Measurements from ENCODE around the gene RASGRF2.
"Not testable (repeated sequence)": the region's sequence is repeated elsewhere in the genome, so short reads cannot be mapped to it uniquely, and the experiment has no call there.

Gene RASGRF2

DNA sequence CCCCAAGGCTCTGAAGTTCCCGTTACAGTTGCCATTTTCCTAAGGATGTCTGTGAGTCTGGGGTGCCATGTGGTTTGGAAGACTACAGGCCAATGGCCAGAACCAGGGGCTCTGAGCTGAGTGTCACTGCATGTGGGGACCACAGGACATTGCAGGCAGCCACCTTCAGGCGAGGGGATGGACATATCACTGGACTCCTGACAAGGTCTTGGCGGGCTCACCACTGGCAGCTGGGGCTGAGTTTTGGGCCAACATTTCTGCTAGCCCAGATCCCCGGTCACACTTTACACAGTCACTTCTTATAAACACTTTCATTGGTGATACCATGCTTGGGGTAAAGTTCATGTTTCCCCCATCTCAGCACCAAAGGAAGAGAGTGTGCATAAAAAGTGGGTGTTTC is 109.8 kb downstream of the RASGRF2 start:
- no peak for DNase-seq (ENCODE audit: low spot score)

DNA sequence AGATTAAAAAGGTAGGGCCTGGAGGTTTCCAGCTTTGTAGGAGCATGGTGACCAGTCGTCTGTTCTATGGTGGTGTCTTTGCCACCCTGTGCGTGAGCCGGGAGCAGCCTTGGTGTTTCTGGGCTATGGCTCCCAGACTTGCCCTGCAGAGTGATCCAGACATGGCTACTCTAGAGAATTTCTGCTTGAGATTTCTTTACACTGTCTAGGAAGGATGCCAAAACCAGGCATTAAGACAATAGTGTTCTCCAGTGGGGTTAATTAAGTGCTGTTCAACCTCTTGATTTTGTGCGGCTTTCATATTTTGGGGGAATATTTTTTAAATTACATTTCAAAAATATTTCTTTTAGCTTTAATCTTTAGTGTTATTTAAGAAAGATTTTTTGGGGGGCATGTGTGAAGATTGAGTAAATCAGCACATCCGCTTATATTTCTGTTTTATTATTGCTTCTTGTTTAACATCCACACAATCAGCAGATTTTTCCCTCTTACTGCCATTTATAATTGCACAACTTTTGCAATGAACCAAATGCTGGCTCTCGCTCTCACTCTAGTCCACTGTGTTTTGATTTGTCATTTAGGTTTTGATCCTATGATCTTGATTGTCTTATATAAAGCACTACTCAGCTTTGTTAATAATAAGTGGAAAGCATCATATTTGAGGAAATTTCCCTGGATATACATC is 110.5 kb downstream of the RASGRF2 start:
- no peak for DNase-seq (ENCODE audit: low spot score)

DNA sequence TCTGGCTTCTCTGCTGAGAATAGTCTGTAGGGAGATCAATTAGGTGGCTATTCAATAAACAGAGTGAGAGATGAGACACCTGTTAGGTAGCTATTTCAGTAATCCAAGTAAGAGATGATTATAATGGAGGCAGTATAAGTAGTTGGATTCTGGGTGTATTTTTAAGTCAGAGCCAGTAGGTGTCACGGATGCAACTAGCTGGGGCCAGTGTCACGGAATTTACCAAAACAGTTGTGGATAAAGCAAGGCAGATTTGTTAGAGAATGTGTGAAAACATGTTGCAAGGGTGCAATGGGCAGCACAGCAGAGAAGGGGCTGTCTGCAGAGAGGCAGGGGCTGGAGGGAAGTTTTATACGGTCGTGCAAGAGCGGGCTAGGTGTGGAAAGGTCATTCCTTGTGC is 114.9 kb downstream of the RASGRF2 start:
- no peak for DNase-seq (ENCODE audit: low spot score)

- no peak for DNase-seq (ENCODE audit: low spot score)
These were observed 116.9 kb downstream of the RASGRF2 start for GRCh38 chr5:81077105-81077504.

- DNase-seq (ENCODE audit: low spot score), result no peak
These were observed 118.8 kb downstream of the RASGRF2 start for GRCh38 chr5:81078930-81079329.

GRCh38 chr5:81080809-81081460 is 120.8 kb downstream of the RASGRF2 start:
- DNase-seq (ENCODE audit: low spot score), result no peak

GRCh38 chr5:81081461-81081835 is 121.3 kb downstream of the RASGRF2 start:
- DNase-seq (ENCODE audit: low spot score), result no peak

- DNase-seq (ENCODE audit: low spot score), result no peak
These were observed 126.7 kb downstream of the RASGRF2 start for GRCh38 chr5:81086881-81087281.

- no peak for DNase-seq (ENCODE audit: low spot score)
These were observed 131.0 kb downstream of the RASGRF2 start for GRCh38 chr5:81091199-81091598.

GRCh38 chr5:81093536-81094196 is 133.5 kb downstream of the RASGRF2 start:
- no peak for DNase-seq (ENCODE audit: low spot score)

DNA sequence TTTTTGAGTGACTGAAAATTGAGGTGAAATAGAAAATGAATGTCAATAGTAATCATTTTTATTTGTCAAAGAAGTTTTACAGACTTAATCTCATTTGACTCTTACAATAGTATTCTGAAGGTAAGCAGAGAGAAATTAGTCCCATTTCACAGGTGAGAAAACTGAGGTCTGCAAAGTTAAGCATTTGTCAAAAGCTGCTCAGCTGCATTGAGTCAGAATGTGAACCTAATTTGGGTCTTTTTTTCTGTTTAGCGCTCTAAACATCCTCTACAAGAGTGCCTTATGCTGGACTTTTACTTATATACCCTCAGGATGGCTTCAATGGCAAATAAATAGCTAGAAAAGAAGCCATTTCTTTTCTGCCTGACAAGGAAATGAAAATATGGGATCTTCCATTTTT is 135.7 kb downstream of the RASGRF2 start:
- no peak for DNase-seq (ENCODE audit: low spot score)

- no peak for DNase-seq (ENCODE audit: low spot score)
These were observed 137.6 kb downstream of the RASGRF2 start for GRCh38 chr5:81097713-81098112.

GRCh38 chr5:81105261-81105877 is 145.2 kb downstream of the RASGRF2 start:
- DNase-seq (ENCODE audit: low spot score), result peak; percentile 3

GRCh38 chr5:81115261-81115660 is 155.1 kb downstream of the RASGRF2 start:
- DNase-seq (ENCODE audit: low spot score), result no peak

DNA sequence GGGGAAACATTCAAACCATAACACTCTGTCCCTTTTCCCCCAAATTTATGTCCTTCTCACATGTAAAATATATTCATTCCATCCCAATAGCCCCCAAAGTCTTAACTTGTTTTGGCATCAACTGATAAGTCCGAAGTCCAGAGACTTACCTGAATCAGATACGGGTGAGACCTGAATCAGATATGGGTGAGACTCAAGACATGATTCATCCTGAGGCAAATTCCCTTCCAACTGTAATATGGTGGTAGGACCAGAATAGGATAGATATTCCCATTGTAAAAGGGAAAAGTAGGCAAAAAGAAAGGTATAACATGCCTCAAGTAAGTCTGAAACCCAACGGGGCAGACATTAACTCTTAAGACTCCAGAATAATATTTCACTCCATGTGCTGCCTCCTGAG is 157.4 kb downstream of the RASGRF2 start:
- no peak for DNase-seq (ENCODE audit: low spot score)

DNA sequence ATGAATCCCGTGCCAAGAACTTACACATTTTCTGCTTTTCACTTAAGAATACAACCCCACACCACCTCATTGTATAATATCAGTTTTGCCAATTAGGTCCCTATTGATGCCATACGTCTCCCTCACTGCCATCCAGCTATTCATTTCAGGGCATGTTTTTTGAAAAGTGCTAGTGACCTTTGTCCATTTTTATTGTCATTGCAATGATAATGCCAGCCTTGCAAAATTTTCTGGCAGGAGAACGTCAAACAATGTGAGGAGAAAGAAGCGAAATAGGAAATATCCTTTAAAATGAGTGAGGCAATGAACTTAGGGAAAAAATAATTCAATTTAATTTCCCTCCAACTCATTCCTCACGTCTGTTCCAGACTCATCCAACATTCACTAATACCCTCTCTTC is 161.1 kb downstream of the RASGRF2 start:
- DNase-seq (ENCODE audit: low spot score), result no peak

GRCh38 chr5:81121836-81122630 is 161.9 kb downstream of the RASGRF2 start:
- peak; percentile 2 for DNase-seq (ENCODE audit: low spot score)

DNA sequence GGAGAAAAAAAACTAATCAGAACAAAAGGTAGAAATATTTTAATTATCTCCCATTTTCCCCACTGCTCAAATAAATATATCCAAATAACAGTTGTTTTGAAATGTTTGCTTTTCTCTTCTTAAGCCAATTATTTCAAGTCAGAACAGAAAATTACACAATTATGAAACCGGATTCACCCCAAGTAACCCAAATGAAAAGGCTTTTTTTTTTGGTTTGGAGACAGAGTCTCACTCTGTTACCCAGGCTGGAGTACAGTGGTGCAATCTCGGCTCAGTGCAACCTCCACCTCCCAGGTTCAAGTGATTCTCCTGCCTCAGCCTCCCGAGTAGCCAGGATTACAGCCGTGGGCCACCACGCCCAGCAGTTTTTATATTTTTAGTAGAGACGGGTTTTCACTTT is 164.5 kb downstream of the RASGRF2 start:
- not testable (repeated sequence) for DNase-seq (ENCODE audit: low spot score)

- no peak for DNase-seq (ENCODE audit: low spot score)
These were observed 165.8 kb downstream of the RASGRF2 start for GRCh38 chr5:81125959-81126358.

DNA sequence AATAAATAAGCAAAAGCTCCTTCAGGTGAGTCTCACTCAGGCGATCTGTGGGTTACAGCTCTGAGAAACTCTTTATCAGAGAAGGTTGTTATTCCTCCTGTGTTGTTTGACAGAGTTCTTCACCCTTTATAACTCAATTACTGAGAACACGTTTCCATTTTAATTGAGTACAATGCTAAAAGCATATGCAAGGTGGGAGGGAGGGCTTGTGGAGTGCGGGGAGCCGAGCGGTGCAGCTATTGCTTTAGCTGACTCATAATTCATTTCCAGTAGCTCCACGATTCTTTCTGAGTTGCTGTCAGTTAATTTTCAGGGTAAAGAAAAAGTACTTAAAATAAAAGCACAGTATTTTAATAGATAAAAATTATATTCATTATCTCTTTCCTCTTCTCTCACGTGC is 168.3 kb downstream of the RASGRF2 start:
- DNase-seq (ENCODE audit: low spot score), result no peak

DNA sequence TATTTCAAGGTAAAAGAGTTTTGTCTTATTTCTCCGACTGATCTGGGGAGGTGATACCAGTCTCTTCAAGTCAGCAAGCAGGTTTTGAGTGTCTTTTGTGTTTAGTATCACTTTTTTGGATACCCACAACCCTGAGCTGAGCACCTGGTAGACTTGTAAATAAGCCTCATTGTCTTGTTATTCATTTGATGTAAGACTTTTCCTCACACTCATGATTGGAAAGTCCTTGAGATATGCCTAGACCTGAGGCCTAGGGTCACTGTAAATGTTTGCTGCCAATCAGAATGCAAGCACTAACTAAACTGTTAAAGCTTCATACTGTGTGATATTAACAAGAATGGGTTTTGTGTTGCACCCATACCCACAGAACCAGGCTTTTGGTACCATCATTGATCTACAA is 172.2 kb downstream of the RASGRF2 start:
- no peak for DNase-seq (ENCODE audit: low spot score)

GRCh38 chr5:81134066-81134465 is 173.9 kb downstream of the RASGRF2 start:
- DNase-seq (ENCODE audit: low spot score), result no peak
